ENCODE measurements around the gene MPL.

Gene MPL

DNA sequence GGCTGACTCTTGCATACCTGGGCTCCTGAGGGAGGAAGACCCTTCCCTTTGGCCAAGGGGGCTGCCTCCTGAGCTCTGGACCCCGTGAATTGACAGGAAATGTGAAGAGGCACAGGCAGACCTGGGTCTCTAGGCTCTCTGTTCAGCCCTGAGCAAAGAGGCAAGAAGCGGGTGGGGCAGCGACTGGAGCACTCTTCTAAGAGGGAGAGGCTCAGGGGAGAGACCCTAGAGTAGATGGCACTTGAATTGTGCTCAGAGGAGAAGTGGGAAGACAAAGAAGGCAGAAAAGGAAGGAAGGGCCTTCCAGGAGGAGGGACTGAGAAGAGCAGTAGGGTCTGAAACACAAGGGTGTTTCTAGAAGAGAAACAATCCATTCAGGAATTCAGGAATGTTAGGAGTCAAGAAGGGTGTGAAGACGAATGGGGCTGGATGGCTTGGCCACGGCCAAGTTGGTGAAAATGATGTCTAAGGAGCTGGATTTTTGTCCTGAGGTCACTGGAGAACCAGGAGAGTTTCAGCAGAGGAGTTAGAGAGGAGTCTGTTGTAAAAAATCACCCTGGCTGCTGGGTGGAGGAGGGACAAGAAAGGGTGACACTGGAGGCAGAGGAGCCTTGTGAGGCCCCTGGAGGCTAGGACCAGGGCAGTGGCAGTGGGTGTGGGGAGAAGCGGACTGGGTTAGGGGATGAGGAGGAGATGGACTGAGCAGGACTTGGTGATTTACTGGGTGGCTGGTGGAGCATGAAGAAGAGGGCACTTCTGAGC is 31.5 kb upstream of the MPL start:
- in situ Hi-C loops (cut with MboI; ENCODE audit: low pct_unique_long_range_greater_than_20kb, low sequenced_read_pairs, unreplicated experiment) = no loop called here
- no peak for DNase-seq (ENCODE audit: low spot score)
- TF ChIP-seq, protein P1, sequence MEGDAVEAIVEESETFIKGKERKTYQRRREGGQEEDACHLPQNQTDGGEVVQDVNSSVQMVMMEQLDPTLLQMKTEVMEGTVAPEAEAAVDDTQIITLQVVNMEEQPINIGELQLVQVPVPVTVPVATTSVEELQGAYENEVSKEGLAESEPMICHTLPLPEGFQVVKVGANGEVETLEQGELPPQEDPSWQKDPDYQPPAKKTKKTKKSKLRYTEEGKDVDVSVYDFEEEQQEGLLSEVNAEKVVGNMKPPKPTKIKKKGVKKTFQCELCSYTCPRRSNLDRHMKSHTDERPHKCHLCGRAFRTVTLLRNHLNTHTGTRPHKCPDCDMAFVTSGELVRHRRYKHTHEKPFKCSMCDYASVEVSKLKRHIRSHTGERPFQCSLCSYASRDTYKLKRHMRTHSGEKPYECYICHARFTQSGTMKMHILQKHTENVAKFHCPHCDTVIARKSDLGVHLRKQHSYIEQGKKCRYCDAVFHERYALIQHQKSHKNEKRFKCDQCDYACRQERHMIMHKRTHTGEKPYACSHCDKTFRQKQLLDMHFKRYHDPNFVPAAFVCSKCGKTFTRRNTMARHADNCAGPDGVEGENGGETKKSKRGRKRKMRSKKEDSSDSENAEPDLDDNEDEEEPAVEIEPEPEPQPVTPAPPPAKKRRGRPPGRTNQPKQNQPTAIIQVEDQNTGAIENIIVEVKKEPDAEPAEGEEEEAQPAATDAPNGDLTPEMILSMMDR (IDR thresholded peaks at IDR 0.05; ENCODE audit: extremely low read depth, insufficient read depth, missing control alignments) = no peak

DNA sequence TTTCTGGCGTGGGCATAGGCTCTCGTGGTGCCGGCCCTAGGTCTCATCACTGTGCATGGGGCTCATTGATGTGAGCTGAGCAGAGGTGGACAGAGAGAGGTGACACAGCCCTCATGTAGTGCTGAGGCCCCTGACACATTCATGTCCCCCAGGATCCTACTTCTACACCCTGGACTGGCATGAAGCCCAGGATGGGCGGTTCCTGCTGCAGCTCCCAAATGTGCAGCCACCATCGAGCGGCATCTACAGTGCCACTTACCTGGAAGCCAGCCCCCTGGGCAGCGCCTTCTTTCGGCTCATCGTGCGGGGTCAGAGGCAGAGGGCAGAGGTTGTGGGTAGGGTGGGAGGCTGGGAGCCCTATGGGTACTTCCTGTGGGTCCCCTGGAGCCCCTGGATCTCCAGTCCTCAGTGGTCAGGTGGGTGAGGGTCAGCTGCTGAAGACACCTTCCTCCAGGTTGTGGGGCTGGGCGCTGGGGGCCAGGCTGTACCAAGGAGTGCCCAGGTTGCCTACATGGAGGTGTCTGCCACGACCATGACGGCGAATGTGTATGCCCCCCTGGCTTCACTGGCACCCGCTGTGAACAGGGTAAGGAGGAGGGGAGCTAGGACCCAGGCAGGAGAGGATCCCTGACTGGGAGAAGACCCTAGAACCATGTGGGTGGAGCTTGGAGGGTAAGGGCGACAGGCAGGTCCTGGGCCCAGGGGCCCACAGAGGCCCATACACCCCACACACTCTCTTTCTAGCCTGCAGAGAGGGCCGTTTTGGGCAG is 30.7 kb upstream of the MPL start:
- TF ChIP-seq, protein P1 (IDR thresholded peaks at IDR 0.05; ENCODE audit: extremely low read depth, insufficient read depth, missing control alignments) = no peak
- in situ Hi-C loops (cut with MboI; ENCODE audit: low pct_unique_long_range_greater_than_20kb, low sequenced_read_pairs, unreplicated experiment) = no loop called here
- no peak for DNase-seq (ENCODE audit: low spot score)

DNA sequence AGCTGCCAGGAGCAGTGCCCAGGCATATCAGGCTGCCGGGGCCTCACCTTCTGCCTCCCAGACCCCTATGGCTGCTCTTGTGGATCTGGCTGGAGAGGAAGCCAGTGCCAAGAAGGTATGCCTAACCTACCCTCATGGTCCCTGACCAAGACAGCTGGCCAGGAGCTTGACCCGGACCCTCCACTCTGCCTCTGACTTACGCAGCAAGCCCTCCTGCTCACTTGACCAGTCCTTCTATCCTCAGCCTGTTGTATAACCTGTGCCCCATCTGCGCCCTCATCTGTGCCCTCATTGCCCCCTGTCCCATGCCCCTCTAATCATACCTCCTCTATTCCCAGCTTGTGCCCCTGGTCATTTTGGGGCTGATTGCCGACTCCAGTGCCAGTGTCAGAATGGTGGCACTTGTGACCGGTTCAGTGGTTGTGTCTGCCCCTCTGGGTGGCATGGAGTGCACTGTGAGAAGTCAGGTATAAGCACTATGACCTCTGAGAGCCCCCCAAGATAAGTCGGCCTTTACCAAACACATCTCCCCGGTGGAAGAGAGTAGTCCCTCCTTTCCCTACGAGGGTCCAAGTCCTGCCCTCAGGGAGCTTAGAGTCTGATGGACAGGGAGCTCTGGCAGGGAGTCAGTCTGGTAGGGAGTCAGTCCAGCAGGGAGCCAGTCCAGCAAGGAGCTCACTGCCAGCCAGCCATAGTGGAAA is 30.0 kb upstream of the MPL start:
- in situ Hi-C loops (cut with MboI; ENCODE audit: low pct_unique_long_range_greater_than_20kb, low sequenced_read_pairs, unreplicated experiment) = no loop called here

DNA sequence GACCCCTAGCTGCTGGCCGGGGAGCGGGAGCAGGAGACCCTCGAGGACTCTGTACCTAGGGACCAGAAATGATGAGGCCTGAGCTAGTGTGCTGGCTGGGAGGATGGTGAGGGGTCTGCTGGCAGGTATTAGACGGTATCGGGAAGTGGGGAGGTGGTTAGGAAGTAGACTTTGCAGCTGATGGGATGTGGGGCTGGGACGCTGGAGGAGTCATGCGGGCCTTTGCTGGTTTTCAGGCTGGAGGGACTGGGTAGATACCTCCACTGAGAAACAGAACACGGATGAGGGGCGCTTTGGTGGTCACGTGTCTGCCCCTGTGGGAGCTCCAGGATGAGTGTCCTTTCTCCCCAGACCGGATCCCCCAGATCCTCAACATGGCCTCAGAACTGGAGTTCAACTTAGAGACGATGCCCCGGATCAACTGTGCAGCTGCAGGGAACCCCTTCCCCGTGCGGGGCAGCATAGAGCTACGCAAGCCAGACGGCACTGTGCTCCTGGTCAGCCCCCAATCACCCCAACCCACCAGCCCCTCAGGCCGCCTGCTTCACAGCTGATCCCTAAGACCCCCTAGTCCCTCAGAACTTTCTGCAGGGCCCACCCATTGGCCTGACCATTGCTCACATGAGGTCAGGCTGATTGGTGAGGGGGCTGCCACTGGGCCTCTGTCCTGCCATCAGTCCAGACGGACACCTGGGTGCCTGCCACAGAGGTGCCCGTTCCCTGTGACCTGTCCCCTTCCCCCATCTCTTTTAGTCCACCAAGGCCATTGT is 28.8 kb upstream of the MPL start:
- in situ Hi-C loops (cut with MboI; ENCODE audit: low pct_unique_long_range_greater_than_20kb, low sequenced_read_pairs, unreplicated experiment) = no loop called here
- no peak for DNase-seq (ENCODE audit: low spot score)
- TF ChIP-seq, protein P1 (IDR thresholded peaks at IDR 0.05; ENCODE audit: extremely low read depth, insufficient read depth, missing control alignments) = no peak

More for the DNA sequence above, 30.0 kb upstream of the MPL start:
- DNase-seq (ENCODE audit: low spot score) = no peak
- TF ChIP-seq, protein P1 (IDR thresholded peaks at IDR 0.05; ENCODE audit: extremely low read depth, insufficient read depth, missing control alignments) = no peak

DNA sequence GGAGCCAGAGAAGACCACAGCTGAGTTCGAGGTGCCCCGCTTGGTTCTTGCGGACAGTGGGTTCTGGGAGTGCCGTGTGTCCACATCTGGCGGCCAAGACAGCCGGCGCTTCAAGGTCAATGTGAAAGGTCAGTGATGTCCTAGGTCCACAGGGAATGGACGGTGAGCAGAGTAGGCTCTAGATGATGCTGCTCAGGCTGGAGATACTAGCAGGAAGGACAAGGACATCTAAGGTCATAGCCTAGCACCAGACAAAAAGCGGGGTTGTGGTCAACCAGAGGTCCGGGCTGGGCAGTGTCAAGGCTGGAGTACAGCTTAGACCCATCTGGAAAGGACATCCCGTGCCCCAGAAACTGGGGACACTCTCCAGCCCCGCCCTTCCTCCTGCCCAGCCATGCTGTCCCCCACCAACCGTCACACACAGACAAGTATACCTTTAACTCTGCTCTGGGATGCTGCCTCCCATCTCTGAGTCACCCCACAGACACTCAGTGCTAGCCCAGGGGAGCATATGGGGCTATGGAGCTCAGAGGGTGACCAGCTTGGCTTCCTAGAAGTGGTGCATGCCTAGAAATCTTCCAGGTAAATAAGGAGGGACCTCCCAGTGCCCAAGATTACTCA is 28.1 kb upstream of the MPL start:
- in situ Hi-C loops (cut with MboI; ENCODE audit: low pct_unique_long_range_greater_than_20kb, low sequenced_read_pairs, unreplicated experiment) = no loop called here
- DNase-seq (ENCODE audit: low spot score) = no peak
- TF ChIP-seq, protein P1 (IDR thresholded peaks at IDR 0.05; ENCODE audit: extremely low read depth, insufficient read depth, missing control alignments) = no peak

All from GM13977 (cell line).